ENCODE results near the gene PRRG2. TPM values are rescaled to one million over a fixed set of nuclear protein-coding genes. Genes with fewer than 3 reads are reported as not detected.

The PRRG2 gene
- total and polyA plus RNA-seq, 7 donors: 0.24 to 16.0 (median 0.89) TPM

DNA sequence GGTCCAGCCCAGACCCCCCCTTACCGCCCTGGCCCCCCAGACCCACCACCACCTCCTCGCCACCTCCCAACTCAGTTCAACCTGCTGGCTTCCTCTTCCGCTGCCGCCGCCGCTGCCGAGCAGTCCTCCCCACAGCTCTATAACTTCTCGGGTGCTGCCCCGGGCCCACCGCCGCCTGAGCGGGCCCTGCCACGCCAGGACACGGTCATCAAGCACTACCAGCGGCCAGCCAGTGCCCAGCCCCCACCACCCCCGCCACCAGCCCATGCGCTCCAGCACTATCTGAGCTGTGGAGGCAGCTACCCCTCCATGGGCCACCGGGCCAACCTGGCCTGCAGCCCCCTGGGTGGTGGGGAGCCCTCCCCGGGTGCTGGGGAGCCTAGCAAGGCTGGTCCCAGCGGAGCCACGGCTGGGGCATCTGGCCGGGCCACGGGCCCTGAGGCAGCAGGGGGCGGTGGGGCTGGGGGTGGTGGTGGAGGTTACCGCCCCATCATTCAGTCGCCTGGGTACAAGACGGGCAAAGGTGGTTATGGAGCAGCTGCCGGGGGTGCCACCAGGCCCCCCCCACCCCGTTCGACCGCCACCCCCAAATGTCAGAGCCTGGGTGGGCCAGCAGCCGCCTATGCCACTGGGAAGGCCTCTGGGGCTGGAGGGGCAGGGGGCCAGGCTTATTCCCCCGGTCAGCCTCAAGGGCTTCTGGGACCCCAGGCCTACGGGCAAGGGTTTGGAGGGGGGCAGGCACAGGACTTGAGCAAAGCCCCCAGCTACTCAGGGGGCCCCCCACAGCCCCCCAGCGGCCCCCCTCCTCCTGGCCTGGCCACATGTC, 14.1 kb downstream of the PRRG2 start:
- Histone ChIP-seq H3K36me3 (ENCODE audit: insufficient read depth in 1 of 2, low read depth in 1 of 2) (peaks cover 0 to 62% of the 10 kb centered on the region in 2 donors), H3K4me1 (peaks cover 16% of the 10 kb centered on the region), H3K27ac (no peak overlapping the region), H3K4me3 (no peak overlapping the region), H3K9me3 (no peaks in the 10 kb centered on the region), H3K27me3 (ENCODE audit: insufficient read depth in 3 of 3, low read length in 2 of 3) (no peaks in the 10 kb centered on the region)
- WGBS, 3 donors: 89 to 93% (median 89%) methylated on average over 30 to 35 of the region's 35 CpGs
- DNase-seq (no peak), ATAC-seq (no peak)
- no peak for TF ChIP-seq CTCF (IDR thresholded peaks at IDR 0.05)
- intact Hi-C loops (cut with DNase I): loop anchor here (5.0 kb wide), 1 partner anchor 42 kb away; no protein-coding TSS in a partner anchor

- Histone ChIP-seq H3K4me1 (peaks cover 16% of the 10 kb centered on the region), H3K27me3 (ENCODE audit: insufficient read depth in 3 of 3, low read length in 2 of 3) (no peaks in the 10 kb centered on the region), H3K27ac (no peak overlapping the region), H3K9me3 (no peaks in the 10 kb centered on the region), H3K36me3 (ENCODE audit: insufficient read depth in 1 of 2, low read depth in 1 of 2) (peaks cover 0 to 69% of the 10 kb centered on the region in 2 donors), H3K4me3 (no peak overlapping the region)
- TF ChIP-seq CTCF (IDR thresholded peaks at IDR 0.05): no peak
- 79 to 84% (median 82%) methylated on average over 18 to 32 of the region's 32 CpGs for WGBS, 3 donors
- ATAC-seq: no peak
- intact Hi-C loops (cut with DNase I): no loop called here
- no peak for DNase-seq
Measured at GRCh38 chr19:49595819-49596404, 14.8 kb downstream of the PRRG2 start.

GRCh38 chr19:49596407-49596806, 15.3 kb downstream of the PRRG2 start:
- ATAC-seq: no peak
- no peak overlapping the region for H3K4me3 ChIP-seq
- no peak for TF ChIP-seq CTCF (IDR thresholded peaks at IDR 0.05)
- H3K9me3 ChIP-seq: no peaks in the 10 kb centered on the region
- H3K27me3 ChIP-seq (ENCODE audit: insufficient read depth in 3 of 3, low read length in 2 of 3): no peaks in the 10 kb centered on the region
- H3K4me1 ChIP-seq: peaks cover 16% of the 10 kb centered on the region
- intact Hi-C loops (cut with DNase I): no loop called here
- 83 to 92% (median 89%) methylated on average over 6 to 15 of the region's 15 CpGs for WGBS, 3 donors
- peaks cover 0 to 72% of the 10 kb centered on the region in 2 donors for H3K36me3 ChIP-seq (ENCODE audit: insufficient read depth in 1 of 2, low read depth in 1 of 2)
- H3K27ac ChIP-seq: no peak overlapping the region
- DNase-seq: no peak

DNA sequence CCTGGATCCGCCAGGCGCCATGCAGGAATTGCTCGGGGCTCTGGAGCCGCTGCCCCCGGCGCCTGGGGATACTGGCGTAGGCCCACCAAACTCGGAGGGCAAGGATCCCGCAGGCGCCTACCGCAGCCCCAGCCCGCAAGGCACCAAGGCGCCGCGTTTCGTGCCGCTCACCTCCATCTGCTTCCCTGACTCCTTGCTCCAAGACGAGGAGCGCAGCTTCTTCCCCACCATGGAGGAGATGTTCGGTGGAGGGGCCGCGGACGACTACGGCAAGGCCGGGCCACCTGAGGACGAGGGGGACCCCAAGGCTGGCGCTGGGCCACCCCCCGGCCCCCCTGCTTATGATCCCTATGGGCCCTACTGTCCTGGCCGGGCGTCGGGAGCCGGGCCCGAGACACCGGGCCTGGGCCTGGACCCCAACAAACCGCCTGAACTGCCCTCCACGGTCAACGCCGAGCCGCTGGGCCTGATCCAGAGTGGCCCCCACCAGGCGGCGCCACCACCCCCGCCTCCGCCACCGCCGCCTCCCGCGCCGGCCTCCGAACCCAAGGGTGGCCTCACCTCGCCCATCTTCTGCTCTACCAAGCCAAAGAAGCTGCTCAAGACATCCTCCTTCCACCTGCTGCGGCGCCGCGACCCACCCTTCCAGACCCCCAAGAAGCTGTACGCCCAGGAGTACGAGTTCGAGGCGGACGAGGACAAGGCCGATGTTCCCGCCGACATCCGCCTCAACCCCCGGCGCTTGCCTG, 16.0 kb downstream of the PRRG2 start:
- no peak for TF ChIP-seq CTCF (IDR thresholded peaks at IDR 0.05)
- H3K27ac ChIP-seq: no peak overlapping the region
- no peak overlapping the region for H3K4me3 ChIP-seq
- H3K9me3 ChIP-seq: no peaks in the 10 kb centered on the region
- peaks cover 16% of the 10 kb centered on the region for H3K4me1 ChIP-seq
- intact Hi-C loops (cut with DNase I): no loop called here
- no peaks in the 10 kb centered on the region for H3K27me3 ChIP-seq (ENCODE audit: insufficient read depth in 3 of 3, low read length in 2 of 3)
- H3K36me3 ChIP-seq (ENCODE audit: insufficient read depth in 1 of 2, low read depth in 1 of 2): peaks cover 0 to 79% of the 10 kb centered on the region in 2 donors
- WGBS, 3 donors: 94 to 95% (median 94%) methylated on average over 48 to 65 of the region's 65 CpGs
- ATAC-seq: no peak
- no peak for DNase-seq
